ENCODE results near the gene CYTH4. TPM values are rescaled to one million over a fixed set of nuclear protein-coding genes. Genes with fewer than 3 reads are reported as not detected.

Gene CYTH4
- total RNA-seq, 2 donors from 2014 or later: not detected

DNA sequence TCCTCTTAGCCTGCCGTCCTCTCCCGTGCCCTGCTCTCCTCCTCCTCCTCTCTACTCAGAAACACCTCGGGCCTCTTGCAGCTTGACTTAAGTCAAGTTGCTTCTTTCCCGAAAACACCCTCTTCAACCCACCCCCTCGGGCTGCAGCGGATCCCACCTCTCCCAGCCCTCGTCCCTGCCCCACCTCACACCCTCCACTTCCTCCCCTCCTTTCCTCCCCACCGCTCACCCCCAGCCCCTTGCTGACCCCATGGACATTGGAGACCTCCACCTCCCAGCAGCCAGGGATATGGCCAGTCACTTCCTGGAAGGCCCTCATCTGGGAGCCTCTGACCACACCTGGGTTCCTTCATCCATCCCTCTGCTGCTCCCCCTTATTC is 8.5 kb upstream of the CYTH4 start:
- no peak overlapping the region for H3K4me3 Mint-ChIP-seq

DNA sequence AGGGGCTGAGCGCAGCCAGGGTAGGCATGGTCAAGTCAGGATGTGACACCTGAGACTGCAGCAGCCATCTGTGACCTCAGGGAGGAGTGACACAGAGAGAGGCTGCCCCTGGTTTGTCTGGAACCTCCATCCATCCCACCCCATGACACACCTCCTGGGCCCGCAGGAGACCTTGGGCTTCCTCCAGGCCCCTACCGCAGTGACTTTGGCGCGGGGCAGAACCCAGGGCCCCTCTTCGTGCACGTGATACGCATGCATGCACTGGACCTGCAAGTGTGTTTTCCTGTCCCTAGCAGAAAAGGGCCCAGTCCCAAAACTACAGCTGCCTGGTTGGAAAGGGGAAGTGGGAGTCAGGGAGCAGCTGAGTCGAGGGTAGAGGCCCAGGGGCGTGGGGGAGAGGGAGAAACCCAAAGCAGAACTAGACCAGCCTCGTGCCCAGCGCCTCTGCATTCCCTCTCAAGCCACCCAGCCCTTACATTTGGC is 7.9 kb upstream of the CYTH4 start:
- no peaks in the 10 kb centered on the region for H3K9me3 Mint-ChIP-seq
- Histone ChIP-seq H3K4me3 (ENCODE audit: low read length) (no peak overlapping the region), H3K9me3 (ENCODE audit: control insufficient read depth, low read length) (no peaks in the 10 kb centered on the region), H3K9ac (ENCODE audit: extremely low read depth, low read length, poor library complexity, severe bottlenecking) (no peak overlapping the region), H3K27me3 (ENCODE audit: control insufficient read depth, insufficient read depth, low read length, poor library complexity, severe bottlenecking) (peaks cover 4% of the 10 kb centered on the region), H3K36me3 (ENCODE audit: control insufficient read depth, insufficient read depth, low read length) (no peaks in the 10 kb centered on the region), H3K27ac (ENCODE audit: low read depth, low read length) (no peak overlapping the region), H3K4me1 (ENCODE audit: control insufficient read depth, insufficient read depth, low read length) (no peaks in the 10 kb centered on the region)
- 95 to 96% methylated on average over 4 to 12 of the region's 12 CpGs for WGBS, 2 experiments (ENCODE audit: insufficient coverage in 1 of 2, insufficient read length in 1 of 2)
- no peaks in the 10 kb centered on the region for H3K4me1 Mint-ChIP-seq
- no peak for DNase-seq
- H3K27ac Mint-ChIP-seq: no peak overlapping the region
- no peaks in the 10 kb centered on the region for H3K36me3 Mint-ChIP-seq (ENCODE audit: low read depth)
- peaks cover 2% of the 10 kb centered on the region for H3K27me3 Mint-ChIP-seq (ENCODE audit: insufficient read depth)
- TF ChIP-seq CTCF (conservative IDR thresholded peaks at IDR 0.05): no peak
- no peak overlapping the region for H3K4me3 Mint-ChIP-seq

More for the DNA sequence above, 8.5 kb upstream of the CYTH4 start:
- no peaks in the 10 kb centered on the region for H3K36me3 Mint-ChIP-seq (ENCODE audit: low read depth)
- no peaks in the 10 kb centered on the region for H3K4me1 Mint-ChIP-seq
- peaks cover 2% of the 10 kb centered on the region for H3K27me3 Mint-ChIP-seq (ENCODE audit: insufficient read depth)
- Histone ChIP-seq H3K4me3 (ENCODE audit: low read length) (no peak overlapping the region), H3K36me3 (ENCODE audit: control insufficient read depth, insufficient read depth, low read length) (no peaks in the 10 kb centered on the region), H3K27ac (ENCODE audit: low read depth, low read length) (no peak overlapping the region), H3K9me3 (ENCODE audit: control insufficient read depth, low read length) (no peaks in the 10 kb centered on the region), H3K9ac (ENCODE audit: extremely low read depth, low read length, poor library complexity, severe bottlenecking) (no peak overlapping the region), H3K27me3 (ENCODE audit: control insufficient read depth, insufficient read depth, low read length, poor library complexity, severe bottlenecking) (peaks cover 4% of the 10 kb centered on the region), H3K4me1 (ENCODE audit: control insufficient read depth, insufficient read depth, low read length) (no peaks in the 10 kb centered on the region)
- no peak overlapping the region for H3K27ac Mint-ChIP-seq
- 60 to 86% methylated on average over 3 to 8 of the region's 8 CpGs for WGBS, 2 experiments (ENCODE audit: insufficient coverage in 1 of 2, insufficient read length in 1 of 2)
- no peak for TF ChIP-seq CTCF (conservative IDR thresholded peaks at IDR 0.05)
- H3K9me3 Mint-ChIP-seq: no peaks in the 10 kb centered on the region
- DNase-seq: no peak

DNA sequence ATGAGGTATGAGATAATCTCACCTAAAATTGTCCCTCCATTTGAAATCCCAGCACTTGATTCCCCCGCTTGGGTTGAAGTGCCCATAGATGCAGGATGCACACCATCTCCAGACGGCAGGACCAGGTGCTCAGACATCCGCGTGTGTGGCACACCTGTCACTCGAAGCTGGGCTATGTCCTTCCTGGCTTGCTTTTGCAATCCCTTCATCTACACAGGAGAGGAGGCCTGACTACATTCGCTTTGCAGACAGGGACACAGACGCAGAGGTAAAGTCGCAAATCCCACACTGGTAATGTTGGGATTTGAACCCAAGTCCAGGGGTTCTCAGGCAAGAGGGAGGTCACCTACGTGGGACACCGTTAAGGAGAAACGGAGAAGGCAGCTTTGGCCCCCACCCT is 7.2 kb upstream of the CYTH4 start:
- Mint-ChIP-seq H3K4me1 (no peaks in the 10 kb centered on the region), H3K4me3 (no peak overlapping the region), H3K27ac (no peak overlapping the region), H3K9me3 (no peaks in the 10 kb centered on the region), H3K27me3 (ENCODE audit: insufficient read depth) (no peaks in the 10 kb centered on the region), H3K36me3 (ENCODE audit: low read depth) (no peaks in the 10 kb centered on the region)
- no peak overlapping the region for H3K4me3 ChIP-seq (ENCODE audit: low read length)
- H3K9ac ChIP-seq (ENCODE audit: extremely low read depth, low read length, poor library complexity, severe bottlenecking): no peak overlapping the region
- H3K27ac ChIP-seq (ENCODE audit: low read depth, low read length): no peak overlapping the region
- H3K27me3 ChIP-seq (ENCODE audit: control insufficient read depth, insufficient read depth, low read length, poor library complexity, severe bottlenecking): peaks cover 4% of the 10 kb centered on the region
- H3K4me1 ChIP-seq (ENCODE audit: control insufficient read depth, insufficient read depth, low read length): no peaks in the 10 kb centered on the region
- peak; percentile 37 for DNase-seq
- no peaks in the 10 kb centered on the region for H3K9me3 ChIP-seq (ENCODE audit: control insufficient read depth, low read length)
- WGBS, 2 experiments (ENCODE audit: insufficient coverage in 1 of 2, insufficient read length in 1 of 2): 93 to 97% methylated on average over 10 to 11 of the region's 11 CpGs
- H3K36me3 ChIP-seq (ENCODE audit: control insufficient read depth, insufficient read depth, low read length): no peaks in the 10 kb centered on the region
- TF ChIP-seq CTCF (conservative IDR thresholded peaks at IDR 0.05): no peak
